Measurements from ENCODE around the gene NANP. TPM values are rescaled to one million over a fixed set of nuclear protein-coding genes. Genes with fewer than 3 reads are reported as not detected.

NANP gene
- total and polyA plus RNA-seq, 2 donors (not counting 1 experiment from before 2014, with no cell fraction given), result 0.63 to 2.3 TPM

DNA sequence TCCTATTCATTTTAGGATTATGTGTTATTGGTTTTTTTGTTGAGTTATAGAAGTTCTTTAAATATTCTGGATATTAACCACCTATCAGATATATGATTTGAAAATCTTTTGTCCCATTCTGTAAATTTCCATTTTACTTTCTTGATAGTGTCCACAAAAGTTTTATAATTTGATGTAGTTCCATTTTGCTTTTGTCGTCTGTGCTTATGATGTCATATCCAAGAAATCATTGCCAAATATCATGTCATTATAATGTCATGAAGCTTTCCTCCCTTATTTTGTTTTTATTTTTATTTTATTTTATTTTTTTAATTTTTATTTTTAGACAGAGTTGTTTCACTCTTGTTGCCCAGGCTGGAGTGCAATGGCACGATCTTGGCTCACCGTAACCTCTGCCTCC lies 21.0 kb upstream of the NANP start:
- TF ChIP-seq, protein P1, sequence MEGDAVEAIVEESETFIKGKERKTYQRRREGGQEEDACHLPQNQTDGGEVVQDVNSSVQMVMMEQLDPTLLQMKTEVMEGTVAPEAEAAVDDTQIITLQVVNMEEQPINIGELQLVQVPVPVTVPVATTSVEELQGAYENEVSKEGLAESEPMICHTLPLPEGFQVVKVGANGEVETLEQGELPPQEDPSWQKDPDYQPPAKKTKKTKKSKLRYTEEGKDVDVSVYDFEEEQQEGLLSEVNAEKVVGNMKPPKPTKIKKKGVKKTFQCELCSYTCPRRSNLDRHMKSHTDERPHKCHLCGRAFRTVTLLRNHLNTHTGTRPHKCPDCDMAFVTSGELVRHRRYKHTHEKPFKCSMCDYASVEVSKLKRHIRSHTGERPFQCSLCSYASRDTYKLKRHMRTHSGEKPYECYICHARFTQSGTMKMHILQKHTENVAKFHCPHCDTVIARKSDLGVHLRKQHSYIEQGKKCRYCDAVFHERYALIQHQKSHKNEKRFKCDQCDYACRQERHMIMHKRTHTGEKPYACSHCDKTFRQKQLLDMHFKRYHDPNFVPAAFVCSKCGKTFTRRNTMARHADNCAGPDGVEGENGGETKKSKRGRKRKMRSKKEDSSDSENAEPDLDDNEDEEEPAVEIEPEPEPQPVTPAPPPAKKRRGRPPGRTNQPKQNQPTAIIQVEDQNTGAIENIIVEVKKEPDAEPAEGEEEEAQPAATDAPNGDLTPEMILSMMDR (IDR thresholded peaks at IDR 0.05), result no peak
- no peak for TF ChIP-seq EZH2 (IDR thresholded peaks at IDR 0.05; ENCODE audit: borderline replicate concordance, insufficient read depth, low read depth, low read length, poor library complexity, severe bottlenecking)
- DNase-seq (no peak), ATAC-seq (ENCODE audit: low read depth) (no peak)
- no peak overlapping the region for H3K4me2 ChIP-seq (replicated peaks; ENCODE audit: low read depth, low read length, poor library complexity, severe bottlenecking)
- H3K27me3 ChIP-seq (replicated peaks in 1 of 4; ENCODE audit: control extremely low read depth in 1 of 4, control insufficient read depth in 3 of 4, insufficient read depth in 4 of 4, low read length in 3 of 4), result no peaks in the 10 kb centered on the region
- no peak overlapping the region for H3K4me3 ChIP-seq (ENCODE audit: control extremely low read depth in 1 of 5, extremely low read depth in 1 of 5, insufficient read depth in 1 of 5, low read depth in 2 of 5, low read length in 4 of 5)
- H4K20me1 ChIP-seq (ENCODE audit: control insufficient read depth, insufficient read depth, low read length, poor library complexity, severe bottlenecking), result no peaks in the 10 kb centered on the region
- ChIA-PET CTCF (no interaction called here), POLR2A (no interaction called here)
- no peaks in the 10 kb centered on the region for H3K4me1 ChIP-seq (ENCODE audit: control insufficient read depth in 2 of 2, insufficient read depth in 2 of 2, low read length in 2 of 2)
- Mint-ChIP-seq H3K27me3 (no peaks in the 10 kb centered on the region), H3K4me1 (no peaks in the 10 kb centered on the region), H3K9me3 (ENCODE audit: insufficient read depth) (peaks cover 3% of the 10 kb centered on the region), H3K27ac (no peak overlapping the region), H3K4me3 (no peak overlapping the region)
- H3K79me2 ChIP-seq (ENCODE audit: control insufficient read depth, insufficient read depth, low read length), result no peaks in the 10 kb centered on the region
- no peak overlapping the region for H3K9ac ChIP-seq (ENCODE audit: low read length)
- H3K27ac ChIP-seq (ENCODE audit: low read length in 2 of 2), result no peak overlapping the region
- H3K9me3 ChIP-seq (ENCODE audit: control extremely low read depth in 1 of 3, control insufficient read depth in 2 of 3, insufficient read depth in 1 of 3, low read length in 2 of 3), result peaks cover 0 to 3% (median 3%) of the 10 kb centered on the region in 3 donors
- no peak overlapping the region for H2AFZ ChIP-seq (ENCODE audit: insufficient read depth, low read depth, low read length, poor library complexity, severe bottlenecking)
- H3K36me3 ChIP-seq (replicated peaks in 1 of 2; ENCODE audit: control extremely low read depth in 1 of 2, control insufficient read depth in 1 of 2, extremely low read depth in 1 of 2, insufficient read depth in 2 of 2, low read length in 1 of 2), result no peaks in the 10 kb centered on the region
- intact Hi-C loops (cut with micrococcal nuclease), result no loop called here
- WGBS (ENCODE audit: insufficient coverage), result 100% methylated on average over 2 of the region's 3 CpGs

DNA sequence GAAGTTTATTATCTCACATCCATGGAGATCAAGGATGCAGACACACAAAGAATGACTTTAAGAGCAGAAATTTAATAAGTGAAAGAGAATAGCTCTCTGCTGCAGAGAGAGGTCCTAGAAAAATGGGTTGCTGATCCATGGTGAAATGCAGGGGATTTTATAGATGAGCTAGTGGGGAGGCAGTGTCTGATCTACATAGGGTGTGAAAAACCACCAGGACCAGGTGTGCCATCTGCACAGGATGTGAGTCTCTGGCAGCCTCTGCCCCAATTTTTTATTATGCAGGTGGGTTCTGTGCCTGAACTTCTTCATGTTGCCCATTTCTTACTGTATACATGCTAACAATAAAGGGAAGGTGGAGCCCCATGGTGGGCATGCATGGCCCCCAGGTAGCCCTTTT lies 19.9 kb upstream of the NANP start:
- H3K9ac ChIP-seq (ENCODE audit: low read length), result no peak overlapping the region
- no peak overlapping the region for H3K27ac ChIP-seq (ENCODE audit: low read length in 2 of 2)
- ChIA-PET CTCF (no interaction called here), POLR2A (no interaction called here)
- no peak for DNase-seq
- H3K79me2 ChIP-seq (ENCODE audit: control insufficient read depth, insufficient read depth, low read length), result no peaks in the 10 kb centered on the region
- Mint-ChIP-seq H3K27ac (no peak overlapping the region), H3K9me3 (ENCODE audit: insufficient read depth) (peaks cover 3% of the 10 kb centered on the region), H3K4me3 (no peak overlapping the region), H3K4me1 (no peaks in the 10 kb centered on the region), H3K27me3 (no peaks in the 10 kb centered on the region)
- no peaks in the 10 kb centered on the region for H3K27me3 ChIP-seq (replicated peaks in 1 of 4; ENCODE audit: control extremely low read depth in 1 of 4, control insufficient read depth in 3 of 4, insufficient read depth in 4 of 4, low read length in 3 of 4)
- H3K4me2 ChIP-seq (replicated peaks; ENCODE audit: low read depth, low read length, poor library complexity, severe bottlenecking), result no peak overlapping the region
- no peak for ATAC-seq (ENCODE audit: low read depth)
- no peak overlapping the region for H3K4me3 ChIP-seq (ENCODE audit: control extremely low read depth in 1 of 5, extremely low read depth in 1 of 5, insufficient read depth in 1 of 5, low read depth in 2 of 5, low read length in 4 of 5)
- H3K36me3 ChIP-seq (replicated peaks in 1 of 2; ENCODE audit: control extremely low read depth in 1 of 2, control insufficient read depth in 1 of 2, extremely low read depth in 1 of 2, insufficient read depth in 2 of 2, low read length in 1 of 2), result no peaks in the 10 kb centered on the region
- intact Hi-C loops (cut with micrococcal nuclease), result no loop called here
- no peaks in the 10 kb centered on the region for H4K20me1 ChIP-seq (ENCODE audit: control insufficient read depth, insufficient read depth, low read length, poor library complexity, severe bottlenecking)
- peaks cover 0 to 3% (median 3%) of the 10 kb centered on the region in 3 donors for H3K9me3 ChIP-seq (ENCODE audit: control extremely low read depth in 1 of 3, control insufficient read depth in 2 of 3, insufficient read depth in 1 of 3, low read length in 2 of 3)
- H3K4me1 ChIP-seq (ENCODE audit: control insufficient read depth in 2 of 2, insufficient read depth in 2 of 2, low read length in 2 of 2), result no peaks in the 10 kb centered on the region
- TF ChIP-seq, protein P1 (IDR thresholded peaks at IDR 0.05), result no peak
- no peak for TF ChIP-seq EZH2 (IDR thresholded peaks at IDR 0.05; ENCODE audit: borderline replicate concordance, insufficient read depth, low read depth, low read length, poor library complexity, severe bottlenecking)
- H2AFZ ChIP-seq (ENCODE audit: insufficient read depth, low read depth, low read length, poor library complexity, severe bottlenecking), result no peak overlapping the region
